Subcutaneous adipose tissue (tissue), 4 donors: ENCODE results near the gene DOK3. TPM values are rescaled to one million over a fixed set of nuclear protein-coding genes. Genes with fewer than 3 reads are reported as not detected.

Experiments
- CTCF ChIP-seq: fragments of 450-650 bp; IDR thresholded peaks from one replicate; pipeline ENCODE4 v1.5.1; 2016; ENCODE audit warnings: low read depth, mild to moderate bottlenecking, control low read depth, antibody characterized with exemption, moderate library complexity
- total RNA-seq, 4 donors: library from RNA; depleted of rRNA; stranded (reverse); fragments of >200 nt; gene quantifications; one replicate each; pipeline ENCODE4 v1.1.0, GENCODE V29; 2016

The DOK3 gene
- total RNA-seq, 4 donors from 2014 or later, result 8.5 to 20.6 (median 11.0) TPM

GRCh38 chr5:177471610-177472356 lies 37.8 kb downstream of the DOK3 start:
- TF ChIP-seq CTCF, result no peak

- TF ChIP-seq CTCF, result no peak
These were observed 38.7 kb downstream of the DOK3 start for GRCh38 chr5:177470759-177471536.

GRCh38 chr5:177469750-177470525 lies 39.7 kb downstream of the DOK3 start:
- no peak for TF ChIP-seq CTCF

GRCh38 chr5:177468685-177469628 lies 40.7 kb downstream of the DOK3 start:
- no peak for TF ChIP-seq CTCF

GRCh38 chr5:177468329-177468684 lies 41.3 kb downstream of the DOK3 start:
- TF ChIP-seq CTCF, result no peak

- TF ChIP-seq CTCF, result no peak
These were observed 42.2 kb downstream of the DOK3 start for GRCh38 chr5:177467436-177467835.
